Stimulated activated naive CD4-positive, alpha-beta T cell treated with Interleukin-2 at 50 U/mL for 16 hours (primary cell): ENCODE measurements around the gene NOS1.
A peak's percentile ranks its signal among the peaks of the same experiment; 100 is the strongest.
"Not testable (repeated sequence)": the region's sequence is repeated elsewhere in the genome, so short reads cannot be mapped to it uniquely, and the experiment has no call there.

Experiments
- DNase-seq: peaks from one replicate; lab custom pipeline; 2025; lab: John Stamatoyannopoulos, UW

NOS1 gene

GRCh38 chr12:117361347-117361751 is at the start of gene NOS1:
Gene NOS1 (minus strand): TSS chr12:117361626. CDS start chr12:117331069, 30,557 bp downstream.
- no peak for DNase-seq

- no peak for DNase-seq
These were observed 47.9 kb upstream of the NOS1 start for GRCh38 chr12:117409286-117409685.

GRCh38 chr12:117408161-117408791 is 46.9 kb upstream of the NOS1 start:
- DNase-seq: no peak

- DNase-seq: no peak
These were observed 43.5 kb upstream of the NOS1 start for GRCh38 chr12:117404940-117405339.

- DNase-seq: no peak
These were observed 42.9 kb upstream of the NOS1 start for GRCh38 chr12:117404203-117404853.

- no peak for DNase-seq
These were observed 42.2 kb upstream of the NOS1 start for GRCh38 chr12:117403586-117404139.

- no peak for DNase-seq
These were observed 40.9 kb upstream of the NOS1 start for GRCh38 chr12:117402363-117402762.

- no peak for DNase-seq
These were observed 39.5 kb upstream of the NOS1 start for GRCh38 chr12:117400912-117401311.

- not testable (repeated sequence) for DNase-seq
These were observed 37.1 kb upstream of the NOS1 start for GRCh38 chr12:117398482-117398881.

- DNase-seq: no peak
These were observed 34.3 kb upstream of the NOS1 start for GRCh38 chr12:117395766-117396165.

GRCh38 chr12:117394491-117394890 is 33.1 kb upstream of the NOS1 start:
- DNase-seq: no peak

GRCh38 chr12:117393656-117394055 is 32.2 kb upstream of the NOS1 start:
- DNase-seq: no peak

GRCh38 chr12:117390866-117391265 is 29.4 kb upstream of the NOS1 start:
- DNase-seq: no peak

- DNase-seq: no peak
These were observed 27.6 kb upstream of the NOS1 start for GRCh38 chr12:117388951-117389446.

- no peak for DNase-seq
These were observed 26.4 kb upstream of the NOS1 start for GRCh38 chr12:117387832-117388231.

- DNase-seq: no peak
These were observed 23.3 kb upstream of the NOS1 start for GRCh38 chr12:117384735-117385134.

- DNase-seq: no peak
These were observed 18.7 kb upstream of the NOS1 start for GRCh38 chr12:117380083-117380482.

- DNase-seq: no peak
These were observed 16.3 kb upstream of the NOS1 start for GRCh38 chr12:117377758-117378157.

- DNase-seq: no peak
These were observed 9.2 kb upstream of the NOS1 start for GRCh38 chr12:117370588-117370987.

GRCh38 chr12:117370000-117370399 is 8.6 kb upstream of the NOS1 start:
- not testable (repeated sequence) for DNase-seq

GRCh38 chr12:117367006-117367638 is 5.7 kb upstream of the NOS1 start:
- peak; percentile 13 for DNase-seq

GRCh38 chr12:117365049-117365616 is 3.7 kb upstream of the NOS1 start:
- no peak for DNase-seq
